Stimulated activated CD4-positive, alpha-beta T cell treated with anti-CD3 and anti-CD28 coated beads, Interleukin-1b, Interleukin-23, amount 100 ng/mL, for 1 hour (primary cell): Measurements from ENCODE around the gene PLIN1.
A peak's percentile ranks its signal among the peaks of the same experiment; 100 is the strongest.
"Not testable (repeated sequence)": the region's sequence is repeated elsewhere in the genome, so short reads cannot be mapped to it uniquely, and the experiment has no call there.

Experiments
- DNase-seq, 2 donors: peaks; one replicate each; pipeline ENCODE4 v3.0.0-alpha.2; 2020; ENCODE audit warnings: low read depth in 2 of 2

The PLIN1 gene, protein sequence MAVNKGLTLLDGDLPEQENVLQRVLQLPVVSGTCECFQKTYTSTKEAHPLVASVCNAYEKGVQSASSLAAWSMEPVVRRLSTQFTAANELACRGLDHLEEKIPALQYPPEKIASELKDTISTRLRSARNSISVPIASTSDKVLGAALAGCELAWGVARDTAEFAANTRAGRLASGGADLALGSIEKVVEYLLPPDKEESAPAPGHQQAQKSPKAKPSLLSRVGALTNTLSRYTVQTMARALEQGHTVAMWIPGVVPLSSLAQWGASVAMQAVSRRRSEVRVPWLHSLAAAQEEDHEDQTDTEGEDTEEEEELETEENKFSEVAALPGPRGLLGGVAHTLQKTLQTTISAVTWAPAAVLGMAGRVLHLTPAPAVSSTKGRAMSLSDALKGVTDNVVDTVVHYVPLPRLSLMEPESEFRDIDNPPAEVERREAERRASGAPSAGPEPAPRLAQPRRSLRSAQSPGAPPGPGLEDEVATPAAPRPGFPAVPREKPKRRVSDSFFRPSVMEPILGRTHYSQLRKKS

DNA sequence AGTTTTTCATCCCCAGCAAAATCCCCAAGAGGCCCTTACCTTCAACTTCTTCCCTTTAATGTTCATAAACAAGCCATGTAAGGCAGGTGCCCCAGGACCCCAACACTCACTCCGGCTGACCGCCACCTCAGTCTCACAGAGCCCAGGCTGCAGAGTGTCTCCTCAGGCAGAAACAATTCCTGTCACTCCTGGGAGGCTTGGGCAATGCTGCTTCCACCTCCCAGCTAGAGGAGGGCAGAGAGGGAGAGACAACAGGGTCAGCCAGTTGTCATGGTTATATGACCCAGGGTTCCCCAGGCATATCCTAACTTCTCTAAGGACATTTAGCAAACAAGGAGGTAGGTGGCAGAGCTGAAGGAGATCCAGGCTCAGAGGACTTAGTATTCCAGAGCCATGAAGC is at the start of gene PLIN1:
PLIN1 (minus strand) TSS at position 156 of the 400 bp plus-strand sequence. CDS start 1,878 bp downstream, outside the sequence.
- DNase-seq = no peak

DNA sequence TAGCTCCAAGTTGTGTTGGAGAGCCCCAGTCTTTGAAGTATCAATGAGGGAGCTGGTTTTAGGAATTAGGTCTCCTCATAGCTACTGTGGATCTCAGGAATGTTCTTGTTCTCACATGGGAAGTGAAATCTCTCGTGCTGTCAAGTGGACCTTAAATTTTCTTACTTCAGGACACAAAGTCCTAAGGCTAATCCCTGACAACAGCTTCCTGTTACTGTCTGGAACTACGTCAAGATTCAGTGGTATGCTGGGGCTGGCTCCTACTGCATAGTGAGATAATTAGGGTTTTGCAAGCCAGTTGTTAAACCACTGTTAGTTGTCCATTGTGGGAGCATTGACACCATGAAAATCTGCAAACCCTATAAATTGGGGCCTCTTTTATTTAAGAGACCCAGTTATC is 49.1 kb upstream of the PLIN1 start:
- DNase-seq = no peak

DNA sequence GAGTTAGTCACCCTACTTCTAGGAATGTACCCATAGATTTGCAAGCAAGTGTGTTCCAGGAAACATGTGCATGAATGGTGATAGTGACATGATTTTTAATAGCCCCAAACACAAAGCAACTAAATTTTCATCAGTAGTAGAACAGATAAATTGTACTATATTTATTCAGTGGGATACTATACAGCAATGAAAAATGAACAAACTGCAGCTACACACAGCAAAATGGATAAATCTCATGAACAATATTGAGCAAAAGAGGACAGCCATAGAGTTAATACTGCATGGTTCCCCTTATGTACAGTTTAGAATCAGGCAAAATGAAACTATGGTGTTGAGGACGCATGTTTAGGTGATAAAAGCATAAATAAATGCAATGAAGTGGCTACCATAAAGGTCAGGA is 45.9 kb upstream of the PLIN1 start:
- DNase-seq = no peak

DNA sequence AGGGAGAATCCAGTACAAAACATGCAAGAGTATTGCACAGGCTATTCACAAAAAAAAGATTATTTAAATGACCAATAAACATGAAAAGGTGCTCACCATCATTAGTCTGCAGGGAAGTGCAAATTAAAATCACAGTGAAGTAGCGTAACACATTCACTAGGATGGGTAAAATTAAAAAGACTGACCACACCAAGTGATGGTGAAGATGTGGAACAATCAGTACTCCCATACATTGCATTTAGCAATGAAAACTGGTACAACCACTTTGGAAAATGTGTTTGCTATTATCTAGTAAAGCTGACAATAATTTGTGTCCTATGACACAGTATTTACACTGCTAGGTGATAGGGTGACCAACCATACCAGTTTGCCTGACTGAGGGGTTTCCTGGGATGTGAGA is 45.5 kb upstream of the PLIN1 start:
- no peak for DNase-seq

DNA sequence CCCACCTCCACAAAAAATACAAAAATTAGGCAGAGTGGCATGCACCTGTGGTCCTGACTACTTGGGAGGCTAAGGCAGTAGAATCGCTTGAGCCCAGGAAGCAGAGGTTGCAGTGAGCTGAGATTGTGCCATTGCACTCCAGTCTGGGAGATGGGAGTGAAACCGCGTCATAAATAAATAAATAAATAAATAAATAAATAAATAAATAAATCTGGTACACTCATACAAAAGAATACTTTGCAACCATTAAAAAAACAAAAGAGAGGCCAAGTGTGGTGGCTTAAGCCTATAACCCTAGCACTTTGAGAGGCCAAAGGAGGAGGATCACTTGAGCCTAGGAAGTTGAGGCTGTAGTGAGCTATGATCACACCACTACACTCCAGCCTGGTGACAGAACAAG is 43.9 kb upstream of the PLIN1 start:
- no peak for DNase-seq

DNA sequence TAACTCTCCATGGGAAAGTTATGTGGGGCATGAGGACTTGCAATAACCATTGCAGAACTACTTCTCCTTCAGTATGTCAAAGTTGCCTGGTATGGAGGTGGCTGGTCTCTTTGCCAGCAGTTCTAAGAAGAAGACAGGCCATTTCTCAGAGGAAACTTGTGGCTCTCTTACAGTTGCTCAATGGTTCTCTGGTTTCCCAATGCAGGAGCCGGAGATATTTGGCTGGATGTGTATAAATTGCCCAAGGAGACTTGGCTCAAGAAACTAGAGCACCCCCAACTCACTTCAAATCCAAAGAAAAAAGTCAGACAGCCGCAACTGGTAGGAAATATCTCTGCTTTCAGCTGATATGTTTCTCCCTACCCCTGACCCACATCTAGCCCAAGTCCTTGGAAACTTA is 35.6 kb upstream of the PLIN1 start:
- DNase-seq = no peak

DNA sequence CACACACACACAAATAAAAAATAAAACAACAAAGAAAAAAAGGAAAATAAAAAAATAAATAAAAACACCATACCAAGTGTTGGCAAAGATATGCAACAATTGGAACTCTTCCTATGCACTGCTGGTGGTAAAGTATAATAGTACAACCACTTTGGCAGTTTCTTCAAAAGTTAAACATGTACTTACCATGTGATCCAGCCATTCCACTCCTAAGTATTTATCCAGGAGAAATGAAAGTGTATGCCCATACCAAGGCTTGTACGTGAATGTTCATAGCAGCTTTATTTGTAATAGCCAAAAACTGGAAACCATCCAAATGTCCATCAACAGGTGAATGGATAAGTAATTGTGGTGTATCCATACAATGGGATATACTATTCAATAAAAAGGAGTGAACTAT is 28.4 kb upstream of the PLIN1 start:
- DNase-seq = no peak

DNA sequence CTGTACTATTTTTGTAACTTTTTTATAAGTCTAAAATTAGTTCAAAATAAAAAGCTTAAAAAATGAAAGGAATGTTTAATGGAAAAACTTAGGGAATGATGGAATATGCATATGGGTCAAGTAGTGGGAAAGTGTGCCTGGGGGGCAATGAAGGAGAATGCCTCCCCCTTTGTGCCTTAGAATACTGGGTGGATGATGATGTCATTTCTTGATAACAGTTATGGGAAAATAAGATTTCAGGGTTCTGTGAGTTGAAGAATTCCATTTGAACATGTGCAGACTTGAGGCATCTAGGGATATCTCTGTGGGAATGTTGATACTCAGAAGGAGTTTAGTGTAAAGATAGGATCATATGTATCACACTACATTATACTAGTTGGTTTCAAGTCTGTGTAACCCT is 25.2 kb upstream of the PLIN1 start:
- no peak for DNase-seq

DNA sequence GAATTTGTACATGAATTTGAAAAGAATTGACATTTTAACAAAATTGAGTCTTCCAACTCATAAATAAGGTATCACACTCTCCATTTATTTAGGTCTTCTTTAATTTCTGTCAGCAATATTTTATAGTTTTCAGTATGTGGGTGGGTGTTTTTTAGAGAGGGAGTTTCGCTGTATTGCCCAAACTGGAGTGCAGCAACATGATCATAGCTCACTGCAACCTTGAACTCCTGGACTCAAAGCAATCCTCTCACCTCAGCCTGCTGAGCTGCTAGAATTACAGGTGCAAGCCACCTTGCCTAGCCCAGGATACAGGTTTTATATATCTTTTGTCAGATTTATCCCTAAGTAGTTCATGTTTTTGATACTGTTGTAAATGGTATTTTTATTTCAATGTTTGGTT is 16.0 kb upstream of the PLIN1 start:
- DNase-seq = no peak

DNA sequence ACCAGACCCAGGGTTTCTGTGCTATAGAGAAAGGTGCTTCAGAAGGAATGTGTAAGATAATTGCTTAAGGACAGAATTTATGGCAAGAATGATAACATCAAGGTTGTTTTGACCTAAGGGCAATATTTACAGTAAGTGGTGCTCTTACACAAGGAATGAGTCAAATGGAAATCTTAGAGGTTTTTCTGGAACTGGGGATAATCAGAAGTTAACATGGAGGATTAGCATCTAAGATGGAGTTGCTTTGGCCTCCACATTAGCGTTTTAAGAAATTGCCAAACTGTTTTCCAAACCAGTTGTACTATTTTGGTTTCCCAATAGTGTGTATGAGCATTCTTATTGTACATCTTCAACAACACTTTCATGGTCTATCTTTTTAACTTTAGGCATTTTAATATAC is 14.5 kb upstream of the PLIN1 start:
- no peak for DNase-seq

DNA sequence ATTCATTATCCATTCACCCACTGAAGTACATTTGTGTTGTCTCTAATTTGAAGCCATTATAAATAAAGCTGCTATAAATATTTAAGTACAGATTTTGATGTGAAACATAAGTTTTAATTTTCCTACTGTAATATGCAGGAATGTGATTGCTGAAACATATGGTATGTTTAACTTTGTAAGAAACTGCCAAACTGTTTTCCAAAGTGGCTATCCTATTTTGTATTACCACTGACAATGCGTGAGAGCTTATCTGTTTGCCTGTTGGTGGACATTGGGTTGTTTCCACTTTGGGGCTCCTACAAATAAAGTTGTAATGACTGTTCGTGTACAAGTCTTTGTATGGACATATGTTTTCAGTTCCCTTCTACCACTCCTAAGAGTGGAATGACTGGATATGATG is 13.9 kb upstream of the PLIN1 start:
- DNase-seq = no peak

DNA sequence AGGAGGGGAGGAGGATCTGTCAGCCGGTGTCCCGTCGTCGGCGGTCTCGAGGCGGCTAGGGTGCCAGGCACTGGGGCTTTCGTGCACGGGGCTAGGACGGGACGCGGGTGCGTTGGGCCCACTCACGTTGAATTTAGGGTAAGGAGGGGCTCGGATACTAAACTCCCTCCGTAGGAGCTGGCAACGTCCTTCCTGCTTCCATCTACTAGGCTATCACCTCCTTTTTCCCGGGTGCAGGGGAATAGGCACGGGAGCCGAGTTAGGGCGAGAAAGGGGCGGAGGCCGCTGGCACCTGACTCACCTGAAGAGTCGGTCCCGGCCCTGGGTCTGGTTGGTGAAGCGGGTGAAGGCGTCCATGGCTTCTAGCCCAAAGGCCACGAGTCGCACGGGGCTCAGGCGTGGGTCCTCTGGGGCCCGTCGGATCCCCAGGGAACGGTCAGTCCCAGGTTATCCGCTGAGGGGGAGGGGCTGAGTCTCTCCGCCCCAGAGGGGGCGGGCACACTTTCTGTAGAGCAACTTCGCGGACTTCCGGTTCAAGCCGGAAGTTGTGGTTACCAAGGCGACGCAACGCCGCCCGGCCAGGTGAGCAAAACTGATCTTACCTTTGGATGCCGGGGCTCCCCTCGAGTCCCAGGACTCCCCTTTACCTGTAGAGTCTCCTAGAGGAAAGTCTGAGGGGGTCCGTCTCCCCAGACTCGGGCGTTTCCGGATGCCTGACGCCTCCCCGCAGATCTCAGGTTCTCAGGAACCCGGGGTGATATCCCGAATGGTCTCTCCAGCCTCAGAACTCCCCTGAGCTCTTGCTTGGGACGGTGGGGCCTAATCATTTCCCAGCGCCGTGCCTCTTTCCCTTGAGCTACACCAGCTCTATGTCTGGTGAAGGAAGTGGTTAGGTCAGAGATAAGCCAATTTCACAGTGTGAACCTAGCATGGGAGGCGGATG is 11.4 kb upstream of the PLIN1 start, which contains the start of the genes PEX11A and WDR93:
PEX11A (minus strand) TSS at position 479 of the 943 bp plus-strand sequence; CDS start at position 357, 122 bp downstream.
WDR93 (plus strand) TSS at position 536 of the 943 bp plus-strand sequence. CDS start 10,936 bp downstream, outside the sequence.
- peak; percentile 20 to 60 for DNase-seq

DNA sequence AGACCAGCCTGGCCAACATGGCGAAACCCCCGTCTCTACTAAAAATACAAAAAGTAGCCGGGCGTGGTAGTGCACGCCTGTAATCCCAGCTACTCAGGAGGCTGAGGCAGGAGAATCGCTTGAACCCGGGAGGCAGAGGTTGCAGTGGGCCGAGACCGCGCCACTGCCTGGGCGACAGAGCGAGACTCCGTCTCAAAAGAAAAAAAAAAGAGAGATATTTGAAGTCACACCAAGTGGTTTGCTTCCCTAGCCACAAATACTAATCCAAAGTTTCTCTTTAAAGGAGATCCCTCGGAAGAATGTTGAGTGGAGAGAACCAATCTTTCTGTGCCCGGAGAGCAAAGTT is 10.7 kb upstream of the PLIN1 start:
- not testable (repeated sequence) for DNase-seq

DNA sequence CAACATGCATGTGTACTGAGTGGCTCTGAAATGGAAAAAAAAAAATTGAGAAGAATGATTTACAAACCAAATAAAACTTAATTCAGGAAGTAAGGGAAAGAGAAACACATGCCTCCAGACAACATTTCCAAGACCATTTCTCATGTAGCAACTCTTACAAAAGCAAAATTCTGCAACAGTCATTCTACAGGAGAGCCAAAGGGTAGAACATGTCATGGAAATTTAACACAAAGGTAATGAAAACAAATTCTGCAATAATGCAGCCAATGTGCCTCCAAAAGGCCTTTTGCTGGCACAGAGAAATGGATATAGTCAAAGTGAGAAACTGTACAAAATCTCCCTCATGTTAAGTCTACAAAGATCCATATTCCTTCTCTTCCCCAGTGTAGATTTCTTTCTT is 7.4 kb upstream of the PLIN1 start:
- DNase-seq = no peak

DNA sequence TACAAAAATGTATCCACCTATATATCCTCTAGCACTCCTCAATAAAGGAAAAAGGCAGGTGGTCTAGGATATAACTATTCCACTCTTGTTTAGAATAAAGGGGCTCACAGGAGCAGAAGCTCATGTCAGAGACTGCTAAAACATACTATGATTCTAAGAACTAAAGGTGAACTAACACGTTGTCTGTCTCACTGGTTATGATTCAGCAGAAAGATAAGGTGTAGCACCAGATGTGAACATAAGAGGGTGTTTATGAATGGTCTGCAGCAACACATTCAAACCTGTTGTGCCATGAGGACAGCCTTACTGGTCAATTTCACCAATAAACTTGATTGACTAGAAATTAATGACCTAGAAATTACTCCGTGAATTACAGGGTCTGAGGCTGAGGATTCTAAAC is 6.8 kb upstream of the PLIN1 start:
- no peak for DNase-seq

DNA sequence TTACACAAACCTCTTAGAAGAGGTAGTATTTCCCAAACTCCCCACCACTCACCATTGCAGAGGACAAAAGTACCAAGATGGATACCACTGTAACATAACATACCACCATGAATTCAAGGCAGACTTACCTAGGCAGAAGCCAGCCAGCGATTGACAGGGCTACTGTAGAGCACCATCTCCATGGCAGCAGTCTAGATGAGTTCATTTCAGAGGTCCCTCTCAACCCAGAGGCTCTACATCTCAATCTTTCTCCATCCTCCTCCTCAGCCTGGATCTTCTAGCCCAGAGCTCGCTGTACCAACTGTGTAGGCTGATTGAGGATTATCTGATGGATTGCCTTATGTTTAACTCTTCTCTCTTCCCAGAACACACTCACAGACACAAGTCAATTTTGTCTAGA is 2.0 kb upstream of the PLIN1 start:
- DNase-seq = no peak

DNA sequence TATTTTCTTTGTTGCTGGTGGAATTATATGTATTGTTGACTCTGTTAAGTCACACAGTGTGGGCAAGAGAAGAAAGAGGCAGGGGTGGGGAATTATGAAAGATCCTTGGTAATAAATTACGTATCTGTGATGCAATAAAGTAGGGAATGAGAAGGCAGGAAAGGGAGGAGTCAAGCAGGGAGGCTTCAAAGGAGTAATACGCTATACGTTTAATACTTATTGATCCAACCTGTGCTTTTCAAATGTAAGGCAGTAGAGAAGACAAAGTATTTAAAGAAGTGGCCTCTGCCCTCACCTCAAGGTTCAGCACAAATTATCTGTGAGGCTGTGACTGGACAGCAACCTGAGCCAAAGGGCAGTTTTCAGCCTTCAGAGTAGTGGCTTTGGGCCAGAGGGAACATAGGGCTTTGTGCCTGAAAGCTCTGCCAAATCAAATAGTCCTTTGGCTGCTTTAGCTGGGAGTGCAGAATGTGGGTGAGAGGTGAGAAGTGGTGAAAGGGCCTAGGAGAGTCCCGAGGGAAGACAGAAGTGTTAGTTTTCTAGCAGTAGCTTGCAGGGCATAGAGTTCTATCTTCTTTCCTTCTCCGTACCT is 1.2 kb upstream of the PLIN1 start:
- DNase-seq = no peak

DNA sequence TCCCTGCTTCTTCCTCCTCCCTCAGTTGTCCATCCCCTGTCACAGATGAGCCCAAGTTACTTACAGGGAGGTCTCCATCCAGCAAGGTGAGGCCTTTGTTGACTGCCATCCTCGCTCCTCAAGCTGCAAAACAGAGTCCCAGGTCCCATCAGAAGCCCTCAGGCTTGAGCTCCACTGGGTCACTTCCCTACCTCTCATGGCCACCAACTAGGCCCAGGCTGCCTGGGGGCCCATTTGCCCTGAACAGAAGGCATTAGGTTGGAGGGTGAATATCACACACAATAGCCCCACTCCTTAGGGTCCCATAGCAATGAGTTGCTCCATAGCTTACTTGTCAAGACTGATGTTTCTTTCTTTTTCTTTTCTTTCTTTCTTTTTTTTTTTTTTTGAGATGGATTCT is 1.8 kb downstream of the PLIN1 start:
- no peak for DNase-seq

DNA sequence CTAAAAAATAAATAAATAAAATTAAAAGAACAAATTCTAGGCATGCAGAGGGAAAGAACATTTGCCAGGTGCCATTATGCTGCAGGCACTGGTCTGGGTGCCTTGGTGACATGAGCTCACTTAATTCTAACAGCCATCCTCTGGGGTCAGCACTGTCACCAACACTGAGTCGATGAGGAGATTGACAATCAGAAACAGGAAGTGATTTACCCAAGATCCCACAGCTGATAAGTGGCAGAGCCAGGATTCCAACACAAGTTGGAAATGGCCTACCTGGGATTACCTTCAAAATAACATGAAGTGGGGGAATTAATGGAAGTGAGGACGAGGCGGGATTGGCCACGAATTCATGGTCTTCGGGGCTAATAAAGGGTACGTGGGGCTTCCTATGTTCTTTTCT is 3.6 kb downstream of the PLIN1 start:
- no peak for DNase-seq

DNA sequence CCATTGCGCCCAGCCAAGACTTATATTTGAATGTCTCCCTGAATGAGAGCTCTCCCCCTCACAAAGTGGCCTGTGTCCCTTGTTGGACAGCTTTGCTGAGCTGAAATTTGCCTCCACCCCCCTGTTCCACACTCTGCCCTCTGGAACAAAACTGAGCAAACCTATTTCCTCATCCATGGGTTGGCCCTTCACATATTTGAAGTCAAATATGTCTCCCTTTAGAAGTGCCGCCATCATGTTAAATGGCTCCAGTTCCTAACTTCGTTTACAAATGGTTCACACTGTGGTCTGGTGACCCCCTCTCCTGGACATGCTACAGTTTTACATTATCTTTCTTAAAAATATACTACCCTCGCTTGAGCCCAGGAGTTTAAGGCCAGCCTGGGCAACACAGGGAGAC is 4.6 kb downstream of the PLIN1 start:
- no peak for DNase-seq

DNA sequence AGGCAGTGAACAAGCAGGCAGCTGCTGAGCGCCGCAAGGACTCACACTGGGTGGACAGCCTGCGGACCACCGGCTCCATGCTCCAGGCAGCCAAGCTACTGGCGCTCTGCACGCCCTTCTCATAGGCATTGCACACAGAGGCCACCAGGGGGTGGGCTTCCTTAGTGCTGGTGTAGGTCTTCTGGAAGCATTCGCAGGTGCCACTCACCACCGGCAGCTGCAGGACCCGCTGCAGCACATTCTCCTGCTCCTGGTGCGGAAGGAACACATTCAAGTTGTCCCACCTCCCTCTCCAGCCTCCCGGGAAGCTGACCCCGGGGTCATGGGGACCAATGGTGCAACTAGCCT is 6.0 kb downstream of the PLIN1 start:
- no peak for DNase-seq
